Measurements from ENCODE around the gene APOC1. TPM values are rescaled to one million over a fixed set of nuclear protein-coding genes. Genes with fewer than 3 reads are reported as not detected.
"Not testable (repeated sequence)": the region's sequence is repeated elsewhere in the genome, so short reads cannot be mapped to it uniquely, and the experiment has no call there.

The APOC1 gene
- total RNA-seq, 1 donor from 2014 or later = 2.2 TPM

DNA sequence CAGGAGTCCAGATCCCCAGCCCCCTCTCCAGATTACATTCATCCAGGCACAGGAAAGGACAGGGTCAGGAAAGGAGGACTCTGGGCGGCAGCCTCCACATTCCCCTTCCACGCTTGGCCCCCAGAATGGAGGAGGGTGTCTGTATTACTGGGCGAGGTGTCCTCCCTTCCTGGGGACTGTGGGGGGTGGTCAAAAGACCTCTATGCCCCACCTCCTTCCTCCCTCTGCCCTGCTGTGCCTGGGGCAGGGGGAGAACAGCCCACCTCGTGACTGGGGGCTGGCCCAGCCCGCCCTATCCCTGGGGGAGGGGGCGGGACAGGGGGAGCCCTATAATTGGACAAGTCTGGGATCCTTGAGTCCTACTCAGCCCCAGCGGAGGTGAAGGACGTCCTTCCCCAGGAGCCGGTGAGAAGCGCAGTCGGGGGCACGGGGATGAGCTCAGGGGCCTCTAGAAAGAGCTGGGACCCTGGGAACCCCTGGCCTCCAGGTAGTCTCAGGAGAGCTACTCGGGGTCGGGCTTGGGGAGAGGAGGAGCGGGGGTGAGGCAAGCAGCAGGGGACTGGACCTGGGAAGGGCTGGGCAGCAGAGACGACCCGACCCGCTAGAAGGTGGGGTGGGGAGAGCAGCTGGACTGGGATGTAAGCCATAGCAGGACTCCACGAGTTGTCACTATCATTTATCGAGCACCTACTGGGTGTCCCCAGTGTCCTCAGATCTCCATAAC, 8.8 kb upstream of the APOC1 start, which contains the start of gene APOE:
APOE (plus strand) TSS at position 360 of the 724 bp plus-strand sequence. CDS start 829 bp downstream, outside the sequence.
- Mint-ChIP-seq H3K4me1 (ENCODE audit: low read depth) (peaks cover 18% of the 10 kb centered on the region), H3K4me3 (ENCODE audit: unreplicated experiment) (peak within 1 kb of the TSS; percentile 80), H3K27ac (ENCODE audit: unreplicated experiment) (peak within 1 kb of the TSS; percentile 81), H3K27me3 (ENCODE audit: low read depth) (no peaks in the 10 kb centered on the region), H3K9me3 (ENCODE audit: low read depth) (no peaks in the 10 kb centered on the region), H3K36me3 (ENCODE audit: low read depth) (peaks cover 5% of the 10 kb centered on the region)
- TF ChIP-seq, protein P1, sequence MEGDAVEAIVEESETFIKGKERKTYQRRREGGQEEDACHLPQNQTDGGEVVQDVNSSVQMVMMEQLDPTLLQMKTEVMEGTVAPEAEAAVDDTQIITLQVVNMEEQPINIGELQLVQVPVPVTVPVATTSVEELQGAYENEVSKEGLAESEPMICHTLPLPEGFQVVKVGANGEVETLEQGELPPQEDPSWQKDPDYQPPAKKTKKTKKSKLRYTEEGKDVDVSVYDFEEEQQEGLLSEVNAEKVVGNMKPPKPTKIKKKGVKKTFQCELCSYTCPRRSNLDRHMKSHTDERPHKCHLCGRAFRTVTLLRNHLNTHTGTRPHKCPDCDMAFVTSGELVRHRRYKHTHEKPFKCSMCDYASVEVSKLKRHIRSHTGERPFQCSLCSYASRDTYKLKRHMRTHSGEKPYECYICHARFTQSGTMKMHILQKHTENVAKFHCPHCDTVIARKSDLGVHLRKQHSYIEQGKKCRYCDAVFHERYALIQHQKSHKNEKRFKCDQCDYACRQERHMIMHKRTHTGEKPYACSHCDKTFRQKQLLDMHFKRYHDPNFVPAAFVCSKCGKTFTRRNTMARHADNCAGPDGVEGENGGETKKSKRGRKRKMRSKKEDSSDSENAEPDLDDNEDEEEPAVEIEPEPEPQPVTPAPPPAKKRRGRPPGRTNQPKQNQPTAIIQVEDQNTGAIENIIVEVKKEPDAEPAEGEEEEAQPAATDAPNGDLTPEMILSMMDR (IDR thresholded peaks at IDR 0.05) = no peak
- DNase-seq (ENCODE audit: low spot score) = no peak

GRCh38 chr19:44907613-44908012, 6.8 kb upstream of the APOC1 start:
- Mint-ChIP-seq H3K27ac (ENCODE audit: unreplicated experiment) (no peak overlapping the region), H3K27me3 (ENCODE audit: low read depth) (no peaks in the 10 kb centered on the region)
- TF ChIP-seq, protein P1 (IDR thresholded peaks at IDR 0.05) = no peak

GRCh38 chr19:44908074-44908835, 6.2 kb upstream of the APOC1 start:
- Mint-ChIP-seq H3K36me3 (ENCODE audit: low read depth) (peaks cover 2% of the 10 kb centered on the region), H3K27me3 (ENCODE audit: low read depth) (no peaks in the 10 kb centered on the region), H3K27ac (ENCODE audit: unreplicated experiment) (no peak overlapping the region), H3K4me1 (ENCODE audit: low read depth) (peaks cover 34% of the 10 kb centered on the region), H3K4me3 (ENCODE audit: unreplicated experiment) (peak overlapping the region; percentile 21), H3K9me3 (ENCODE audit: low read depth) (no peaks in the 10 kb centered on the region)
- TF ChIP-seq, protein P1 (IDR thresholded peaks at IDR 0.05) = no peak
- no peak for DNase-seq (ENCODE audit: low spot score)

More at GRCh38 chr19:44907613-44908012, 6.8 kb upstream of the APOC1 start:
- Mint-ChIP-seq H3K4me3 (ENCODE audit: unreplicated experiment) (no peak overlapping the region), H3K9me3 (ENCODE audit: low read depth) (no peaks in the 10 kb centered on the region), H3K4me1 (ENCODE audit: low read depth) (peaks cover 29% of the 10 kb centered on the region), H3K36me3 (ENCODE audit: low read depth) (peaks cover 4% of the 10 kb centered on the region)
- DNase-seq (ENCODE audit: low spot score) = no peak

- DNase-seq (ENCODE audit: low spot score) = no peak
- no peaks in the 10 kb centered on the region for H3K9me3 Mint-ChIP-seq (ENCODE audit: low read depth)
- TF ChIP-seq, protein P1 (IDR thresholded peaks at IDR 0.05) = no peak
Measured at GRCh38 chr19:44908836-44909261, 5.6 kb upstream of the APOC1 start.

GRCh38 chr19:44909775-44910174, 4.6 kb upstream of the APOC1 start:
- H3K27ac Mint-ChIP-seq (ENCODE audit: unreplicated experiment) = peak overlapping the region; percentile 51
- H3K9me3 Mint-ChIP-seq (ENCODE audit: low read depth) = no peaks in the 10 kb centered on the region
- TF ChIP-seq, protein P1 (IDR thresholded peaks at IDR 0.05) = no peak
- no peaks in the 10 kb centered on the region for H3K36me3 Mint-ChIP-seq (ENCODE audit: low read depth)
- peaks cover 42% of the 10 kb centered on the region for H3K4me1 Mint-ChIP-seq (ENCODE audit: low read depth)
- no peak for DNase-seq (ENCODE audit: low spot score)
- H3K27me3 Mint-ChIP-seq (ENCODE audit: low read depth) = no peaks in the 10 kb centered on the region
- no peak overlapping the region for H3K4me3 Mint-ChIP-seq (ENCODE audit: unreplicated experiment)

More at GRCh38 chr19:44908836-44909261, 5.6 kb upstream of the APOC1 start:
- Mint-ChIP-seq H3K4me1 (ENCODE audit: low read depth) (peaks cover 34% of the 10 kb centered on the region), H3K4me3 (ENCODE audit: unreplicated experiment) (no peak overlapping the region), H3K27ac (ENCODE audit: unreplicated experiment) (no peak overlapping the region), H3K27me3 (ENCODE audit: low read depth) (no peaks in the 10 kb centered on the region), H3K36me3 (ENCODE audit: low read depth) (no peaks in the 10 kb centered on the region)

GRCh38 chr19:44911896-44912295, 2.5 kb upstream of the APOC1 start:
- not testable (repeated sequence) for H3K27me3 Mint-ChIP-seq (ENCODE audit: low read depth); H3K4me3 Mint-ChIP-seq (ENCODE audit: unreplicated experiment); H3K9me3 Mint-ChIP-seq (ENCODE audit: low read depth); H3K27ac Mint-ChIP-seq (ENCODE audit: unreplicated experiment); DNase-seq (ENCODE audit: low spot score); H3K36me3 Mint-ChIP-seq (ENCODE audit: low read depth)
- H3K4me1 Mint-ChIP-seq (ENCODE audit: low read depth) = peaks cover 32% of the 10 kb centered on the region
